Measurements from ENCODE around the gene GARIN5A. TPM values are rescaled to one million over a fixed set of nuclear protein-coding genes. Genes with fewer than 3 reads are reported as not detected.

Gene GARIN5A
- total RNA-seq, 1 experiment from 2014 or later = 8.2 TPM

GRCh38 chr19:50479761-50480251 lies 3.2 kb upstream of the GARIN5A start:
- H3K27me3 Mint-ChIP-seq (ENCODE audit: low read depth) = peaks cover 2% of the 10 kb centered on the region
- TF ChIP-seq ZNF671 (CRISPR knock-in tag; IDR thresholded peaks at IDR 0.05) (no peak), GABPB1 (CRISPR knock-in tag; IDR thresholded peaks at IDR 0.05) (no peak), NR3C1 (CRISPR knock-in tag; conservative IDR thresholded peaks at IDR 0.05; ENCODE audit: low read depth) (no peak), FOXK1 (CRISPR knock-in tag; IDR thresholded peaks at IDR 0.05) (no peak), GTF2I (CRISPR knock-in tag; conservative IDR thresholded peaks at IDR 0.05) (no peak), ZBTB21 (CRISPR knock-in tag; IDR thresholded peaks at IDR 0.05; ENCODE audit: borderline replicate concordance) (no peak), ARID4B (CRISPR knock-in tag; IDR thresholded peaks at IDR 0.05; ENCODE audit: borderline replicate concordance) (no peak), TEAD1 (CRISPR knock-in tag; IDR thresholded peaks at IDR 0.05) (no peak), SOX15 (CRISPR knock-in tag; IDR thresholded peaks at IDR 0.05) (no peak), SMAD4 (CRISPR knock-in tag; IDR thresholded peaks at IDR 0.05) (no peak), ATF3 (CRISPR knock-in tag; conservative IDR thresholded peaks at IDR 0.05) (no peak), ERG (CRISPR knock-in tag; IDR thresholded peaks at IDR 0.05) (no peak), AFF4 (CRISPR knock-in tag; IDR thresholded peaks at IDR 0.05; ENCODE audit: borderline replicate concordance) (no peak), IRF1 (CRISPR knock-in tag; IDR thresholded peaks at IDR 0.05) (no peak), FOXJ3 (CRISPR knock-in tag; IDR thresholded peaks at IDR 0.05; ENCODE audit: borderline replicate concordance) (no peak), EMX1 (CRISPR knock-in tag; IDR thresholded peaks at IDR 0.05) (no peak), MXD4 (CRISPR knock-in tag; IDR thresholded peaks at IDR 0.05; ENCODE audit: borderline replicate concordance) (no peak), PREB (CRISPR knock-in tag; IDR thresholded peaks at IDR 0.05; ENCODE audit: borderline replicate concordance) (no peak), ZNF232 (CRISPR knock-in tag; IDR thresholded peaks at IDR 0.05) (no peak), ESRRA (CRISPR knock-in tag; IDR thresholded peaks at IDR 0.05; ENCODE audit: borderline replicate concordance) (no peak)
- H3K27ac Mint-ChIP-seq = no peak overlapping the region
- peaks cover 9% of the 10 kb centered on the region for H3K4me1 Mint-ChIP-seq
- ChIA-PET POLR2A (no interaction called here), CTCF (interaction anchor here (0.6 to 2.1 kb wide), 17 partner anchors 9 to 218 kb away, joined by 3 to 20 read pairs (median 5); partner anchors contain the start of genes JOSD2 and POLD1)
- peaks cover 38% of the 10 kb centered on the region for H3K36me3 Mint-ChIP-seq
- no peak for ATAC-seq
- DNase-seq (ENCODE audit: low spot score) = no peak
- H3K9me3 Mint-ChIP-seq = peaks cover 9% of the 10 kb centered on the region
- H3K4me3 Mint-ChIP-seq = no peak overlapping the region

All from WTC11 (cell line).